ENCODE results near the gene PROX1.

Gene PROX1

DNA sequence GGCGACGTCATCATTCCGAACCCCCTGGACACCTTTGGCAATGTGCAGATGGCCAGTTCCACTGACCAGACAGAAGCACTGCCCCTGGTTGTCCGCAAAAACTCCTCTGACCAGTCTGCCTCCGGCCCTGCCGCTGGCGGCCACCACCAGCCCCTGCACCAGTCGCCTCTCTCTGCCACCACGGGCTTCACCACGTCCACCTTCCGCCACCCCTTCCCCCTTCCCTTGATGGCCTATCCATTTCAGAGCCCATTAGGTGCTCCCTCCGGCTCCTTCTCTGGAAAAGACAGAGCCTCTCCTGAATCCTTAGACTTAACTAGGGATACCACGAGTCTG is 10.0 kb downstream of the PROX1 start:
- ChIA-PET POLR2A (no interaction called here), CTCF (no interaction called here)
- no peak for DNase-seq (ENCODE audit: extremely low spot score)
- TF ChIP-seq, protein P1, sequence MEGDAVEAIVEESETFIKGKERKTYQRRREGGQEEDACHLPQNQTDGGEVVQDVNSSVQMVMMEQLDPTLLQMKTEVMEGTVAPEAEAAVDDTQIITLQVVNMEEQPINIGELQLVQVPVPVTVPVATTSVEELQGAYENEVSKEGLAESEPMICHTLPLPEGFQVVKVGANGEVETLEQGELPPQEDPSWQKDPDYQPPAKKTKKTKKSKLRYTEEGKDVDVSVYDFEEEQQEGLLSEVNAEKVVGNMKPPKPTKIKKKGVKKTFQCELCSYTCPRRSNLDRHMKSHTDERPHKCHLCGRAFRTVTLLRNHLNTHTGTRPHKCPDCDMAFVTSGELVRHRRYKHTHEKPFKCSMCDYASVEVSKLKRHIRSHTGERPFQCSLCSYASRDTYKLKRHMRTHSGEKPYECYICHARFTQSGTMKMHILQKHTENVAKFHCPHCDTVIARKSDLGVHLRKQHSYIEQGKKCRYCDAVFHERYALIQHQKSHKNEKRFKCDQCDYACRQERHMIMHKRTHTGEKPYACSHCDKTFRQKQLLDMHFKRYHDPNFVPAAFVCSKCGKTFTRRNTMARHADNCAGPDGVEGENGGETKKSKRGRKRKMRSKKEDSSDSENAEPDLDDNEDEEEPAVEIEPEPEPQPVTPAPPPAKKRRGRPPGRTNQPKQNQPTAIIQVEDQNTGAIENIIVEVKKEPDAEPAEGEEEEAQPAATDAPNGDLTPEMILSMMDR (IDR thresholded peaks at IDR 0.05; ENCODE audit: control extremely low read depth, extremely low read depth, low read depth, missing control alignments) = no peak

DNA sequence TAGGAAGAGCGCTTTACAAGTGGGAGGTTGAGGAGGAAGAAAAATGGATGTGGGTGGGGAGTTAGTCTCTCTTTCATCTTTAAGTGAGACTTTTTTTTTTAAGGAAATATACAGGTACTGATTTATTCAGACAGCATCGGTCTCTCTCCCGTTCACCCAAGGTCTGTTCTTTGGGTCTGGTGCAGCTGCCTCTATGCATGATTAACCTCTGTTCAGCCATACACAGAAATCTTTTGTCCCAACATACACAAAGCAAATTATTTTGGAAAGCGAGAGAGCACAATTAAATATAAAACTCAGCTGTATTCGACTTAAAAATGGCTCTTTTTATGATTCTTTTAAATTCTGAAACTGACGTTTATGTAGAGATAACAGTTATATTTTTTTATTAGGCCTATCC is 11.0 kb downstream of the PROX1 start:
- no peak for DNase-seq (ENCODE audit: extremely low spot score)
- CTCF ChIA-PET = no interaction called here
- POLR2A ChIA-PET = no interaction called here
- TF ChIP-seq, protein P1 (IDR thresholded peaks at IDR 0.05; ENCODE audit: control extremely low read depth, extremely low read depth, low read depth, missing control alignments) = no peak

DNA sequence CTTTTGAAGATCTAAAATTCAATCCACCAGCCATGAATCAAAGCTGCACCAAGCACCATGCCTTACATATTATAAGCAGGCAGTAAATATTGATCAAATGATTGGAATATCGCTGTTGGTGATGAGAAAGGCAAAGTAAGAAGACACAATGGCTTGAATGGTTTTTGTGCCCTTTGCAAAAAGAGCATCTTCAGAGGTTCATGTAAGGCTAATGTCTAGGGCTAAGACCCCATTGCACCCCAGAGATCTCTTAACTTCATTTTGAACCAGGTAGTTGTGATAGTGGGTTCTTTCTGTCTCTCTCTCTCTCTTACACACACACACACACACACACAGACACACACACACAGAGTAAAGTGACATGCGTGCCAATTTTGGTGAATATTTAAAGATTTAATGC is 12.0 kb downstream of the PROX1 start:
- ChIA-PET POLR2A (no interaction called here), CTCF (no interaction called here)
- DNase-seq (ENCODE audit: extremely low spot score) = no peak
- TF ChIP-seq, protein P1 (IDR thresholded peaks at IDR 0.05; ENCODE audit: control extremely low read depth, extremely low read depth, low read depth, missing control alignments) = no peak

DNA sequence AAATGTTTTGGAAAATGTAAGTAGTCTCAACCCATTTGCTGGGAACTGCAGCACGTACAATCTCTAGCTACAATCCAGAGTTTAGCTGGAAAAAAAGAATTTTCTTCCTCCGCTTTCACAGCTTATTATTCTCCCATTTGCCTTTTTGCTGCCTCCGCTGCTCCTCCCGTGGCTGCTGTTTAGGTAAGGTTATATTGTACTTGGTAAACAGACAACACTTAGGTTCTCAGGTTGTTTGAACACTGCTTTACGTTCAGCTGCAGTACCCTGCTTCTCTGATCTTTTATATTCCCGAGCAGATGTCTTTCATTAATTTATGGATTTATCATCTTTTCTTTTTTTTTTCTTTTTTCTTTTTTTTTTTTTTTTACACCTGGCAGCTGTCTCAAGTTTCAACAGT is 14.3 kb downstream of the PROX1 start:
- POLR2A ChIA-PET = no interaction called here
- no peak for DNase-seq (ENCODE audit: extremely low spot score)
- CTCF ChIA-PET = interaction anchor here (1.1 kb wide), 1 partner anchor 102 kb away, joined by 3 read pairs; no protein-coding TSS in a partner anchor
- TF ChIP-seq, protein P1 (IDR thresholded peaks at IDR 0.05; ENCODE audit: control extremely low read depth, extremely low read depth, low read depth, missing control alignments) = no peak

DNA sequence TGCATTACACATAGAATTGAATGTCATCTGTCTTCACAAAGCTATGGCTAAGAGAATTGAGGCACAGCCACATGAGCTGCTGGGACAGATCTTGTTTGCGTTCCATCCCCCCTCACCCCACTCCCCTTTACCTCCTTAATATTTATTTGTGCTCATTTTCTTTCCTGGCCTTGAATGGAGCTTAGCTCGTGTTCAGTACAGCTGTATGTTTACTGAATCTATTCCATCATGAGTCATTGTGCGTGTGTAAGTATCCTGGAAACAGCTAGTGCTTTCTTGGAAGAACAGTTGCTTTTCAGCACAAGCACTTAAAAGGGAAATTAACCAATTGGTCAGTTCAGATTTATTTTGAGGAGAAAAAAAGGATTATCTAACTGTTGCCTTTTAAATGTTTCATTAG is 14.7 kb downstream of the PROX1 start:
- ChIA-PET POLR2A (no interaction called here), CTCF (interaction anchor here (1.1 to 1.3 kb wide), 2 partner anchors 11 to 102 kb away, joined by 3 read pairs; no protein-coding TSS in a partner anchor)
- TF ChIP-seq, protein P1 (IDR thresholded peaks at IDR 0.05; ENCODE audit: control extremely low read depth, extremely low read depth, low read depth, missing control alignments) = no peak
- no peak for DNase-seq (ENCODE audit: extremely low spot score)

DNA sequence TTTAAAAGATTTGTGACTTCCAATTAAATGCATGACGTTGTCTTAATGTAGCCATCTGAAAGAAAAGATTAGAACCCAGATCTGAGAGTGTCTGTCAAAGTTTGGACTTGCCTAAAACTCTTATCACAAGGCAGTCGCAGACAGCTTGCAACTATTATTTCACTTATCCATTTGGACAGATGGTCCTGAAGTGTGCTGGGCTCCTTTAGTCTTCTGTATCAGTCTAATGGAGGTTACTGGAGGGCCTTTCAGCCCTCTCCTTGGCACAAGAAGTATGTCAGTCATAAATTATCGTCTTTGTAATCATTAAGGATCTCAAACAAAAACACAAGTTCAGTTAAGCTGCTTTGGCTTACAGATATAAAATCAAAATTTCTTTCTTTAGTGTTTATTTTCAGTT is 15.5 kb downstream of the PROX1 start:
- DNase-seq (ENCODE audit: extremely low spot score) = no peak
- CTCF ChIA-PET = interaction anchor here (1.1 to 1.6 kb wide), 3 partner anchors 10 to 103 kb away, joined by 3 to 4 read pairs (median 3); no protein-coding TSS in a partner anchor
- TF ChIP-seq, protein P1 (IDR thresholded peaks at IDR 0.05; ENCODE audit: control extremely low read depth, extremely low read depth, low read depth, missing control alignments) = no peak
- POLR2A ChIA-PET = no interaction called here

DNA sequence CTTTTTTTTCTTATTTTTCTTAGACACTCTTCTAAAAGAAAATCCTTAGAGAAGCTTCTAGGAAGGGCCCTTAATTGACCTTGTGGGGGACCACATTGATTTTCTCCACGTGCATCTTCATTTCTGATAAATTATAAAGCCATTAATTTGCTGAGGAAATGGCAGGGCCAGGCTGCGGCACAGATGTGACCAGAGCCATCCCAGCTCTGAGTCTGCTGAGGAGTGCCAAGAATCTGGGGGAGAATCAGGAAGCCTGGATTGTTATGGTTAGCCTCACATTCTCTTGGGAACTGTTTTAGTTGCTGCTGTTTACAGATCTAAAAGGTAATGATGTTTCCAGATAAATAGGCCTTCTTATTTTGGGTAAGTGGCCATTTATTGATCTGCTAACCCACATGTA is 16.2 kb downstream of the PROX1 start:
- ChIA-PET POLR2A (no interaction called here), CTCF (interaction anchor here (1.6 kb wide), 1 partner anchor 18 kb away, joined by 4 read pairs; no protein-coding TSS in a partner anchor)
- no peak for DNase-seq (ENCODE audit: extremely low spot score)
- TF ChIP-seq, protein P1 (IDR thresholded peaks at IDR 0.05; ENCODE audit: control extremely low read depth, extremely low read depth, low read depth, missing control alignments) = no peak
